Caco-2 (cell line): ENCODE measurements around the gene PTRH2. TPM values are rescaled to one million over a fixed set of nuclear protein-coding genes. Genes with fewer than 3 reads are reported as not detected.
"Not testable (repeated sequence)": the region's sequence is repeated elsewhere in the genome, so short reads cannot be mapped to it uniquely, and the experiment has no call there.

ENCODE experiments used
- Bru-seq: library from RNA; stranded (reverse); fragments of 400-500 nt; gene quantifications from one replicate; lab custom pipeline; 2021; lab: Mats Ljungman, UMichigan
- BruChase-seq, 2 experiments: library from RNA; stranded (reverse); fragments of 400-500 nt; gene quantifications; one replicate each; lab custom pipeline; 2021; lab: Mats Ljungman, UMichigan
- BruUV-seq: library from RNA; stranded (reverse); fragments of 400-500 nt; replicated peaks from 2 replicates; lab custom pipeline; 2021; lab: Mats Ljungman, UMichigan
- CTCF ChIA-PET: fragments of 300-600 bp; sonication (Branson Sonifier 250); formaldehyde crosslinking; loops from one replicate; lab custom pipeline; 2022; ENCODE audit warnings: antibody characterized with exemption; lab: Charles Lee
- POLR2A ChIA-PET: fragments of 300-600 bp; sonication (Branson Sonifier 250); formaldehyde crosslinking; loops from one replicate; lab custom pipeline; 2022; ENCODE audit warnings: antibody characterized with exemption; lab: Charles Lee
- DNase-seq, 2 experiments: peaks; one replicate each; pipeline versions ENCODE4 v3.0.0 to v3.0.0-alpha.2; 2020 to 2022
- H3K27me3 ChIP-seq: replicated peaks from 2 replicates; pipeline ENCODE4 v1.6.0; 2011; ENCODE audit warnings: low read length; ENCODE audit not compliant: control insufficient read depth, insufficient read depth
- H3K36me3 ChIP-seq: 2 replicates; pipeline ENCODE4 v1.5.1; 2011; ENCODE audit warnings: low read length; ENCODE audit not compliant: control insufficient read depth, insufficient read depth
- H3K4me1 ChIP-seq: fragments of 250-450 bp; sonication (Bioruptor Pico); 2 replicates; pipeline ENCODE4 v1.5.1; 2020; ENCODE audit warnings: mild to moderate bottlenecking
- H3K4me3 ChIP-seq: 2 replicates; pipeline ENCODE4 v1.5.1; 2011; ENCODE audit warnings: low read depth, mild to moderate bottlenecking, control low read depth, low read length
- H3K9me3 ChIP-seq: fragments of 250-450 bp; sonication (Bioruptor Pico); 2 replicates; pipeline ENCODE4 v1.5.1; 2020; ENCODE audit warnings: mild to moderate bottlenecking, moderate library complexity
- H3K27ac Mint-ChIP-seq: one replicate; pipeline ENCODE4 v1.8.0; 2022; ENCODE audit warnings: mixed read lengths; ENCODE audit not compliant: unreplicated experiment
- H3K27me3 Mint-ChIP-seq: one replicate; pipeline ENCODE4 v1.8.0; 2022; ENCODE audit warnings: mixed read lengths; ENCODE audit not compliant: insufficient read depth, unreplicated experiment
- H3K36me3 Mint-ChIP-seq: one replicate; pipeline ENCODE4 v1.8.0; 2022; ENCODE audit warnings: mild to moderate bottlenecking, mixed read lengths; ENCODE audit not compliant: insufficient read depth, unreplicated experiment
- H3K4me1 Mint-ChIP-seq: one replicate; pipeline ENCODE4 v1.8.0; 2022; ENCODE audit warnings: low read depth, mixed read lengths; ENCODE audit not compliant: unreplicated experiment
- H3K4me3 Mint-ChIP-seq: one replicate; pipeline ENCODE4 v1.8.0; 2022; ENCODE audit warnings: mild to moderate bottlenecking, moderate library complexity, mixed read lengths; ENCODE audit not compliant: unreplicated experiment
- H3K9me3 Mint-ChIP-seq: one replicate; pipeline ENCODE4 v1.8.0; 2022; ENCODE audit warnings: mixed read lengths; ENCODE audit not compliant: unreplicated experiment
- CTCF ChIP-seq, 2 experiments: fragments of 200-600 bp in 1 of 2; IDR thresholded peaks; 1 replicate in 1 of 2; 2 replicates in 1 of 2; pipeline versions ENCODE4 v1.5.1 to v1.8.0; 2011 to 2022; ENCODE audit warnings: antibody characterized with exemption in 1 of 2, control low read depth in 1 of 2, inconsistent platforms in 1 of 2, low read depth in 1 of 2, low read length in 1 of 2, mild to moderate bottlenecking in 1 of 2, moderate library complexity in 1 of 2; ENCODE audit not compliant: insufficient read depth in 1 of 2, severe bottlenecking in 1 of 2, unreplicated experiment in 1 of 2
- intact Hi-C: fragments of 100-400 bp; cut with micrococcal nuclease; formaldehyde crosslinking; loops from one replicate; pipeline ENCODE4 v1.10.0; 2022; ENCODE audit not compliant: unreplicated experiment
- long read RNA-seq: library from polyadenylated mRNA; stranded (forward); transcript quantifications from one replicate; pipeline ENCODE4 v2.0.0, GENCODE V29; 2022
- total RNA-seq: library from RNA; stranded (reverse); gene quantifications from 2 replicates; pipeline ENCODE4 v1.2.3, GENCODE V29; 2022

The PTRH2 gene
- 36.1 and 36.6 TPM in 2 replicates for total RNA-seq
- Bru-seq, nascent RNA = percentile 96 among the genes with signal in this experiment
- BruChase-seq, experiment 1, labeled RNA remaining after a 2-hour chase = percentile 93 among the genes with signal in this experiment
- percentile 88 among the genes with signal in this experiment for BruChase-seq, experiment 2, labeled RNA remaining after a 6-hour chase
- long read RNA-seq, full-length matches to known transcripts = 74 of 91 reads
- long read RNA-seq, partial matches to known transcripts = 0 of 91 reads
- long read RNA-seq, other reads (novel, unspliced or antisense) = 17 of 91 reads

- ChIA-PET CTCF (interaction anchor here (1.0 to 1.1 kb wide), 3 partner anchors 146 to 330 kb away, joined by 3 to 5 read pairs (median 4); no protein-coding TSS in a partner anchor), POLR2A (interaction anchor here (0.7 to 3.0 kb wide), 15 partner anchors 12 to 552 kb away, joined by 3 to 27 read pairs (median 5); partner anchors contain the start of genes CLTC, PRR11, RNFT1 and RPS6KB1)
- no peaks in the 10 kb centered on the region for H3K9me3 ChIP-seq
- H3K4me1 ChIP-seq = peaks cover 11% of the 10 kb centered on the region
- Mint-ChIP-seq H3K9me3 (no peaks in the 10 kb centered on the region), H3K27ac (peak within 1 kb of the TSS; percentile 98), H3K4me3 (peak within 1 kb of the TSS; percentile 97), H3K27me3 (no peaks in the 10 kb centered on the region), H3K4me1 (peaks cover 10% of the 10 kb centered on the region), H3K36me3 (peaks cover 42% of the 10 kb centered on the region)
- H3K27me3 ChIP-seq = no peaks in the 10 kb centered on the region
- intact Hi-C loops = loop anchor here (2.0 to 10.0 kb wide), 3 partner anchors 89 to 183 kb away; partner anchors contain the start of gene CLTC
- no TSS peak for BruUV-seq
- H3K4me3 ChIP-seq = peak within 1 kb of the TSS; percentile 90
- peak; percentile 99 to 100 for DNase-seq
- H3K36me3 ChIP-seq = no peaks in the 10 kb centered on the region
- no peak for TF ChIP-seq CTCF (IDR thresholded peaks at IDR 0.05; ENCODE audit: insufficient read depth in 1 of 2, low read depth in 1 of 2, low read length in 1 of 2, severe bottlenecking in 1 of 2, unreplicated experiment in 1 of 2)
Measured at GRCh38 chr17:59707149-59707970, at the start of gene PTRH2, which contains the start of gene VMP1. TSS of gene PTRH2 (minus strand) at chr17:59707430. CDS start at chr17:59697978, 9,452 bp downstream. TSS of gene VMP1 (plus strand) at chr17:59707654. CDS start at chr17:59731447, 23,793 bp downstream.

- DNase-seq = peak in 1 of 2 experiments; percentile 63
- peak overlapping the region; percentile 89 for H3K27ac Mint-ChIP-seq
- no peaks in the 10 kb centered on the region for H3K27me3 Mint-ChIP-seq
- Histone ChIP-seq H3K9me3 (peaks cover 6% of the 10 kb centered on the region; the same call in 1 of the 2 replicates), H3K36me3 (peaks cover 1% of the 10 kb centered on the region; the same call in 1 of the 2 replicates), H3K4me3 (no peak overlapping the region), H3K27me3 (no peaks in the 10 kb centered on the region), H3K4me1 (peaks cover 50% of the 10 kb centered on the region)
- CTCF ChIA-PET = no interaction called here
- peaks cover 67% of the 10 kb centered on the region for H3K36me3 Mint-ChIP-seq
- POLR2A ChIA-PET = interaction anchor here (0.9 kb wide), 1 partner anchor 30 kb away, joined by 4 read pairs; no protein-coding TSS in a partner anchor
- no TSS peak for BruUV-seq
- peaks cover 9% of the 10 kb centered on the region for H3K9me3 Mint-ChIP-seq
- H3K4me1 Mint-ChIP-seq = peaks cover 48% of the 10 kb centered on the region
- TF ChIP-seq CTCF (IDR thresholded peaks at IDR 0.05; ENCODE audit: insufficient read depth in 1 of 2, low read depth in 1 of 2, low read length in 1 of 2, severe bottlenecking in 1 of 2, unreplicated experiment in 1 of 2) = no peak
- peak overlapping the region; percentile 39 for H3K4me3 Mint-ChIP-seq
- intact Hi-C loops = loop anchor here (1.0 kb wide), 2 partner anchors 30 to 47 kb away; no protein-coding TSS in a partner anchor
Measured at GRCh38 chr17:59756236-59756818, 49.1 kb upstream of the PTRH2 start.

- BruUV-seq = TSS peak; percentile 60
- DNase-seq, H3K36me3 ChIP-seq, H3K9me3 ChIP-seq, H3K4me3 ChIP-seq, H3K27me3 ChIP-seq, H3K27me3 Mint-ChIP-seq, H3K9me3 Mint-ChIP-seq, intact Hi-C loops: not testable (repeated sequence)
- Mint-ChIP-seq H3K36me3 (peaks cover 64% of the 10 kb centered on the region), H3K27ac (peak overlapping the region; percentile 89), H3K4me3 (peak overlapping the region; percentile 60), H3K4me1 (peaks cover 45% of the 10 kb centered on the region)
- ChIA-PET CTCF (interaction anchor here (0.6 to 3.8 kb wide), 6 partner anchors 29 to 104 kb away, joined by 6 to 23 read pairs (median 15); no protein-coding TSS in a partner anchor), POLR2A (interaction anchor here (0.6 to 1.4 kb wide), 3 partner anchors 30 to 83 kb away, joined by 4 to 17 read pairs (median 9); no protein-coding TSS in a partner anchor)
- H3K4me1 ChIP-seq = peaks cover 45% of the 10 kb centered on the region
Measured at GRCh38 chr17:59755069-59755468, 47.8 kb upstream of the PTRH2 start.
